Mammary epithelial cell (primary cell): ENCODE measurements around the gene SLC5A6.

Experiments used
- EZH2 ChIP-seq: IDR thresholded peaks from 2 replicates; pipeline ENCODE4 v1.6.1; 2012; ENCODE audit warnings: low read length, inconsistent platforms, borderline replicate concordance
- TF ChIP-seq, protein P1 (sequence below), 2 donors: IDR thresholded peaks in 1 of 2; conservative IDR thresholded peaks in 1 of 2; 2 replicates each; pipeline ENCODE4 v1.5.1; 2011 to 2012; ENCODE audit warnings: inconsistent platforms in 2 of 2, low read length in 2 of 2, mild to moderate bottlenecking in 2 of 2, control low read depth in 1 of 2, low read depth in 1 of 2; ENCODE audit not compliant: insufficient read depth in 1 of 2; ENCODE audit errors: extremely low read depth in 1 of 2

DNA sequence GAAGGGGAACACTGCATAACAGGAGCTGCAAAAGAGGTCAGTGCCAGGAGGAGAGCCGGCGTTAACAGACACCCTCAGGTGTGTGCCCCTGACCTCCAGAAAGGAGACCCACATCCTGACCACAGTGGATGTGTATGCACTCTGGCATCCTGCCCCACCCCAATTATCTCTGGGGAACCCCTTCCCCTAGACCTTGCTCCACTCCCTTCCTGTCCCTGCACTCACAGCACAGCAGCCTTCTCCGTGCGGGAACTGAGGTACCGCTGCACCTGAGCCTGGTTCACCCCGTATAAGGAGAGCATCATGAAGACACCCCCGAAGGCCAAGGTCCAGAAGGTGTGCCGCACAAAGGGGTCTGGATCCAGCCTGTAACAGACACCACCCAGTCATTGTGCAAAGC, 7.5 kb downstream of the SLC5A6 start:
- TF ChIP-seq, protein P1, sequence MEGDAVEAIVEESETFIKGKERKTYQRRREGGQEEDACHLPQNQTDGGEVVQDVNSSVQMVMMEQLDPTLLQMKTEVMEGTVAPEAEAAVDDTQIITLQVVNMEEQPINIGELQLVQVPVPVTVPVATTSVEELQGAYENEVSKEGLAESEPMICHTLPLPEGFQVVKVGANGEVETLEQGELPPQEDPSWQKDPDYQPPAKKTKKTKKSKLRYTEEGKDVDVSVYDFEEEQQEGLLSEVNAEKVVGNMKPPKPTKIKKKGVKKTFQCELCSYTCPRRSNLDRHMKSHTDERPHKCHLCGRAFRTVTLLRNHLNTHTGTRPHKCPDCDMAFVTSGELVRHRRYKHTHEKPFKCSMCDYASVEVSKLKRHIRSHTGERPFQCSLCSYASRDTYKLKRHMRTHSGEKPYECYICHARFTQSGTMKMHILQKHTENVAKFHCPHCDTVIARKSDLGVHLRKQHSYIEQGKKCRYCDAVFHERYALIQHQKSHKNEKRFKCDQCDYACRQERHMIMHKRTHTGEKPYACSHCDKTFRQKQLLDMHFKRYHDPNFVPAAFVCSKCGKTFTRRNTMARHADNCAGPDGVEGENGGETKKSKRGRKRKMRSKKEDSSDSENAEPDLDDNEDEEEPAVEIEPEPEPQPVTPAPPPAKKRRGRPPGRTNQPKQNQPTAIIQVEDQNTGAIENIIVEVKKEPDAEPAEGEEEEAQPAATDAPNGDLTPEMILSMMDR (conservative IDR thresholded peaks at IDR 0.05 in 1 of 2, IDR thresholded peaks at IDR 0.05 in 1 of 2; ENCODE audit: extremely low read depth in 1 of 2, insufficient read depth in 1 of 2, low read depth in 1 of 2, low read length in 2 of 2): no peak
- TF ChIP-seq EZH2: no peak
